Right ventricle myocardium superior (tissue), 1 donor: Measurements from ENCODE around the gene SPATA20. TPM values are rescaled to one million over a fixed set of nuclear protein-coding genes. Genes with fewer than 3 reads are reported as not detected.
A peak's percentile ranks its signal among the peaks of the same experiment; 100 is the strongest.

ENCODE experiments used
- ATAC-seq: fragments of 200-7000 bp; cut with Tn5 transposase; one replicate; pipeline ENCODE4 v1.9.1; 2020; ENCODE audit warnings: mild to moderate bottlenecking; ENCODE audit not compliant: poor library complexity
- DNase-seq: peaks from one replicate; pipeline ENCODE4 v3.0.0-alpha.2; 2020
- intact Hi-C: fragments of 100-400 bp; cut with DNase I; formaldehyde crosslinking; loops from one replicate; pipeline ENCODE4 v1.11.2; 2022
- total RNA-seq: library from RNA; stranded (reverse); fragmentation: NEBNext Ultra II Directional; extraction: Animal tissue kit (Norgen Biotek cat#: 25700); gene quantifications from one replicate; pipeline ENCODE4 v1.2.1, GENCODE V29; 2021
- donor health status: DM: no; HTN: yes; CAD: no; lungs with severe emphysema.

SPATA20 gene
- total RNA-seq, 1 donor from 2014 or later, result 58.2 TPM

DNA sequence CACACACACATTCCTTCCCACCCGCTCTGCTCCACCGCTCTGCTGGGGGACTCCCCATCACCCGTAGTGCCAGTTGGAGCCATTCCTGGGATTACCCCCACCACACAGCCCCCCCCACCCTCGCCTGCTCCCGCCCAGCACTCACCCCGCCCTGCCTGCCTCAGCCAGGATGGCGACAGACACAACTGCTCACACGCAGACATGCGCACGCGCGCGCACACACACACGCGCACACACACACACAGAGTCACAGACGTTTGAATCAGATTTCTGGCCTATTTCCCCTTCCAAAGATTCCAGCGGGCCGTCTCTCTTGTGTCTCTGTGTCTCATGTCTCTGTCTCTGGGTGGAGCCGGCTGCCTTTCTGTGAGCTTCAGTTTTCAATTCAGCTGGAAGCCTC, 17.9 kb downstream of the SPATA20 start:
- intact Hi-C loops, result no loop called here

DNA sequence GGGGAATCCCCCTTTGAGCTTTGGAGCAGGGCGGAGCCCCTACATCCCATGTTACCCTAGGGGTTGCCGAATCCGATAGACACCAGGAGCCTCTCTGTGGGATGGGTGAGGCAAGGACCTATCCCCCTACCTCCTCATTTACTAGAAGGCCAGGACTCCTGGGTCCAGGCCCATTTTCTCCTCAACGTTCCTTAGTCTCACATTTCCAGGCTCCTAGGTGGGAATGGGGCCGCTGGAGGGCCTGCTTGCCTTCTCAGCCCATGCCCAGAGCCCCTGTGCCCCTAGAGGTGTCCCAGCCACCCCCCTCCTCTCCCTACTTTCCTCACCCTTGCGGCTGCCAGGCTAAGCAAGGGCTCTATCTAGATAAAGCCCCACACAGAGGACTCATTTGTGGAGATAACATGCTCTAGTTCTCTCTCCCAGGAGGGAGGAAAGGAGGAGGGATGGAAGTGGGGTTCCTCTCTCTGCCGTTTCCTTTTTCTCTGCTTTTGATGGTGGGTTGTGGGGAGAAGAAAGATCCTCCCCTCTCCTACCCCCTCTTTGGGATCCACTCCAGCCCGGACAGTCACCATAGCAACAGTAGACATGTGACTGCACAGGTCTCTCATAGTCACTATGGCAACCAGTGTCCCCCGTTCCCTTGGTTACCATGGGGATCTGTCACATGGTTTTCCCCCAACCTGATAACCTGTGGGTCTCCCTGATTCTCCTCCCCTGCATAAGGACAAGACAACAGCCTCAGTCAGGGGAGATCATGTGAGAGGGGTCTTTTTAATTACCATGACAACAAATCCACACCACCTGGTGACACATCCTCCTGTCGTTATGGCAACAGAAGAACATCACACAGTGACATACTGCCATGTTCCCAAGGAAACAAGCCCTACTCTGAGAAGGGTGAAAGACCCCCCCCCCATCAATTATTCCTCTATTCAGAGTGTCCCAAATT, 18.7 kb downstream of the SPATA20 start:
- no peak for DNase-seq
- intact Hi-C loops, result no loop called here
- no peak for ATAC-seq

More for the DNA sequence above, 17.9 kb downstream of the SPATA20 start:
- DNase-seq (peak; percentile 85), ATAC-seq (peak; percentile 40)

DNA sequence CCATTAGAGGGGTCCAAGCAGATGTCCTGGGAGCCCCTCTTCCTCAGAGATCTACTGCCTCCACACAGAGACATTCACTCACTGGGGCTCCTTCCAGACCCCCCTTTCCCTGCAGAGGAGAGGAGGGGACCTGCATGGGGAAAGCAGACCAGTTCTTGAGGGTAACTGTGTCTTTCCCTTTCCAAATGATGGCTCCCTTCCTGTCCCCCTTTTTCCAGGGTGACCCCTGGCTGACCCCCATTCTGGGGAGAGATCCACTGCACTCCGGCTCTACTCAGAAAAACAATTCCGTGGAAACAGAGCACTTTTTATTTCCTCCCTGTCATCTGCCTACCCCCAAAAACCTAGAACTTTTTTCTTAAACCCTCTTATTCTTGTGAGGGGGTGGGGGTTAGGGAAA, 19.9 kb downstream of the SPATA20 start:
- intact Hi-C loops, result no loop called here
- no peak for ATAC-seq
- no peak for DNase-seq

DNA sequence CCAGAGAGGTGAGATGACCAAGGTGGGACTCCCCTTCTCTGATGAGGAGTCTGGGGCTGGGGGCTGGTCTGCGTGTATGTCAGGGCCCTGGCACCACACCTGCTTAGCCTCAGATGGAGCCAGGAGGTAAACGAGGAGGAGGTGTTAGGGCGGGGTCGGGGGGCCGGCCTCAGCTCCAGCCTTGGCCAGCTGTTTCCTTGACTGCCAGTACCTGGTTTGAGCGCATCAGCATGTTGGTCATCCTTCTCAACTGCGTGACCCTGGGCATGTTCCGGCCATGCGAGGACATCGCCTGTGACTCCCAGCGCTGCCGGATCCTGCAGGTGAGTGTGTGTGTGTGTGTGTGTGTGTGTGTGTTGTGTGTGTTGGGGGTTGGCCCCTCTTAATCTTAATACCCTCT, 21.7 kb downstream of the SPATA20 start:
- intact Hi-C loops, result no loop called here
- ATAC-seq (no peak), DNase-seq (no peak)

DNA sequence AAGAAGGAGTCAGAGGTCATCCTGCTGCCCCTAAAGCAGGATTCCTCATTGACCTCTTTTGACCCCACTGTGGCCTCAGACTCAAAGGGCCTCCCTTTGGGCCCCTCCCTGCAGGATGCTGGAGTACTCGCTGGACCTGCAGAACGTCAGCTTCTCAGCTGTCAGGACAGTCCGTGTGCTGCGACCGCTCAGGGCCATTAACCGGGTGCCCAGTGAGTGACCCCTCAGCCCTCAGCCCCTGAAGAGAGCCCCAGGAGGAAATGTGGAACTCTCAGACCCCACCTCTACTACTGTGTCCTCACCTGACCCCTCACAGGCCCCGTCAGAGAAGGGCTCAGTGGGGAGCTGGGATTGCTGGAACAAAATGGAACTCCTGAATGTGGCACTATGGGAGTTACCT, 22.6 kb downstream of the SPATA20 start:
- intact Hi-C loops, result no loop called here
- DNase-seq, result no peak

DNA sequence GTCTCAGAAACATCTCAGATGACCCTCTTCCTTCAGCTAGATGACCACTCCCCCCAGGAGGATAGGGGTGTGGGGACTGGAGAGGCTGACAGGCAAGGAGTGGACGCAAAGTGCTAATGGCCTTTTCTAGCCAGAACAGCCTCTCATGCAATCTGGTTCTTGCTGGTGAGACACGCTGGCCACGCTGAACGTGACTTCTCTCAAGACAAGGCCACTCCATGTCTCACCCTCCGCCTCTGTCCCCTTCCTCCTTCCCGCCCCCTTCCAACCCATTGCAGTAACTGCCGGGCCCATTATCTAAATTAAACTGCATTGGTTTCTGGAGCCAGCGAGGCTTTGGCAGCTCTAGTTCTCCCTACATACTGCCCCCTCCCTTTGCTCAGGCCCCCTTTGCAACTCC, 23.1 kb downstream of the SPATA20 start:
- intact Hi-C loops, result no loop called here
- DNase-seq, result no peak
- ATAC-seq, result no peak

More for the DNA sequence above, 22.6 kb downstream of the SPATA20 start:
- no peak for ATAC-seq

DNA sequence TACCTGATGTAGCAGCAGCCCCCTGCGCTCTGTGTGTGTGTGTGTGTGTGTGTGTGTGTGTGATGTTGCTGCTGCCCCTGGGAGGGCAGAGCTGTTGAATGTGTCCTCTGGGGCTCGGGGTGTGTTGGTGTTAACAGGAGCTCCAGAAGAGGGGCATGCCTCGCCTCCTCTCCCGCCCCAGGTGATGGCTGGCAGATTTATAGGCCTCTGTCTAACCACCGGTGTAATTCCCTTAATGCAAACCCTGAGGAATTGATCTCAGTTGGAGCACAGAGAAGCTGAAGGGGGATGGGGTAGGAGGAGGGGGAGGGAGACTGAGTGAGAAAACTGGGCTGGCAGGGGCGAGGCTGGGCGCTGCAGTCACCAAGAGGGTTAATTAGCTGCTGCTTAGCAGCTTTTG, 23.6 kb downstream of the SPATA20 start:
- DNase-seq, result no peak
- no peak for ATAC-seq

DNA sequence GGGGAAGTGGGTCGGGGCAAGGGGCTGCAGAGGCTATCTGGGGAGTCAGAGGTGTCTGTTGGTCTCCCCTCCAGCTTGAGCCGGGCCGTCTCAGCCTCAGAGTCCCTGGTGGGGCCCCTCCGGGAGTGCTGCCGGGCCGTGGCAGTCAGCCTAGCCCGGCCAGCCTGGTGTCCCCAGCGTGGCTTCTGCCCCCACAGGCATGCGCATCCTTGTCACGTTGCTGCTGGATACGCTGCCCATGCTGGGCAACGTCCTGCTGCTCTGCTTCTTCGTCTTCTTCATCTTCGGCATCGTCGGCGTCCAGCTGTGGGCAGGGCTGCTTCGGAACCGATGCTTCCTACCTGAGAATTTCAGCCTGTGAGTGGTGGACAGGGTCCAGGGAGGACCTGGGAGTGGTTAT, 24.7 kb downstream of the SPATA20 start:
- DNase-seq (no peak), ATAC-seq (no peak)

More for the DNA sequence above, 23.6 kb downstream of the SPATA20 start:
- intact Hi-C loops, result no loop called here

DNA sequence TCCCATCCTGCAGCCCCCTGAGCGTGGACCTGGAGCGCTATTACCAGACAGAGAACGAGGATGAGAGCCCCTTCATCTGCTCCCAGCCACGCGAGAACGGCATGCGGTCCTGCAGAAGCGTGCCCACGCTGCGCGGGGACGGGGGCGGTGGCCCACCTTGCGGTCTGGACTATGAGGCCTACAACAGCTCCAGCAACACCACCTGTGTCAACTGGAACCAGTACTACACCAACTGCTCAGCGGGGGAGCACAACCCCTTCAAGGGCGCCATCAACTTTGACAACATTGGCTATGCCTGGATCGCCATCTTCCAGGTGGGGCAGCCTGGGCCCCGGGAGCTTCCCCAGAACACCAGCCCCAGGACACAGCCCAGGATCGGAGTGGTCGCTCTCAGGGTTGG, 25.6 kb downstream of the SPATA20 start:
- DNase-seq (no peak), ATAC-seq (no peak)
- intact Hi-C loops, result no loop called here

More for the DNA sequence above, 24.7 kb downstream of the SPATA20 start:
- intact Hi-C loops, result no loop called here

DNA sequence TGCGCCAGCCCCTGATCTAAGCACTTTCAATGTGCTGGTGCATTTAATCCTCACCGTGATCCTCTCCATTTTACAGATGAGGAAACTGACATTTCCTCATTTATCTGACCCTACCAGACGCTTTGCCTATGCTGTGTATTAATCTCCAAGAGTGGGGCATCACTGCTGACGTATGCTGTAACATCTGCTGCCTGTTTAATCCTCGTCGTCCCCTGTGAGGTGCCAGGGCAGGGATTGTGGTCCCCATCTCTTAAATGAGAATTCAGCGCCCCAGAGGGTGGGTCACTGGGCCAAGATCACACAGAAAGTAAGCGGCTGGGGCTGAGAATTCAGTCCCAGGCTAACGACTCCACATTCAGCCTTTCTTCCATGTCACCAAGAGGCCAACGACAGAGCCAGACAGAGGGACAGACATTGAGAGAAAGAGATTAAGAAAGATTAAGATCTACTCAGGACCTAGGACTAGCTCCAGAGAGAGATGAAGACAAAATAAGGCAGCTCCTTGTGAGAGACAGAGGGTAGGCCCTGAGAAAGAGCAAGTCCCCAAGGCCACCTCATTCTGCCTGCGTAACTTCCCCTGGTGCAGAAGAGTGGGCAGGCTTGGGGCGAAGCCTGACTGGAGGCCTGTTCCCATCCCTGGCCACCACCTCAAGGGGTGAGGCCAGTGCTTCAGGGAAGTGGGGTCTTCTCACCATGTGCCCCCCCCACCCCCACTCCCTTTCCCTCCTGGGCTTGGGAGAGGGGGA, 27.1 kb downstream of the SPATA20 start:
- ATAC-seq (no peak), DNase-seq (no peak)
- intact Hi-C loops, result no loop called here

DNA sequence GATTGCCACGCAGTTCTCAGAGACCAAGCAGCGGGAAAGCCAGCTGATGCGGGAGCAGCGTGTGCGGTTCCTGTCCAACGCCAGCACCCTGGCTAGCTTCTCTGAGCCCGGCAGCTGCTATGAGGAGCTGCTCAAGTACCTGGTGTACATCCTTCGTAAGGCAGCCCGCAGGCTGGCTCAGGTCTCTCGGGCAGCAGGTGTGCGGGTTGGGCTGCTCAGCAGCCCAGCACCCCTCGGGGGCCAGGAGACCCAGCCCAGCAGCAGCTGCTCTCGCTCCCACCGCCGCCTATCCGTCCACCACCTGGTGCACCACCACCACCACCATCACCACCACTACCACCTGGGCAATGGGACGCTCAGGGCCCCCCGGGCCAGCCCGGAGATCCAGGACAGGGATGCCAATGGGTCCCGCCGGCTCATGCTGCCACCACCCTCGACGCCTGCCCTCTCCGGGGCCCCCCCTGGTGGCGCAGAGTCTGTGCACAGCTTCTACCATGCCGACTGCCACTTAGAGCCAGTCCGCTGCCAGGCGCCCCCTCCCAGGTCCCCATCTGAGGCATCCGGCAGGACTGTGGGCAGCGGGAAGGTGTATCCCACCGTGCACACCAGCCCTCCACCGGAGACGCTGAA, 28.7 kb downstream of the SPATA20 start:
- intact Hi-C loops, result no loop called here
- DNase-seq (no peak), ATAC-seq (no peak)

DNA sequence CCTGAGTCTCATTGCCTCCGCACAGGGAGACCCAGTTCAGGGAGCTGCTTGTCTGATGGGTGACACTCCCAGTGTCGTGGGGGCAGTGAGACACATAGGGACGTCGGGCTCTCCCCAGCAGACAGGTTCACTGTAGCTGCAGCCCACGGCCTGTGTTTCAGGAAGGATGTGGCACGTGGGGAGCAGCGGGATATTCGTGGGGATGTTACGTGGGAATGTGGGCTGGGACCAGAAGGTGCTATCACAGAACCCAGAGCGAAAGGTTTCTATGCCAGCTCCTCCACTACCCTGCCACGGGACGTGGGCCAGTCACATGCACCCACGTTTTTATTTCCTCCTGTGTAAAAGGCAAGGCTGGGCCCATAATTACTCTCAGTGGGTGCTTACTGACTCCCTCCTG, 29.9 kb downstream of the SPATA20 start:
- intact Hi-C loops, result no loop called here
- no peak for DNase-seq
- ATAC-seq, result no peak

DNA sequence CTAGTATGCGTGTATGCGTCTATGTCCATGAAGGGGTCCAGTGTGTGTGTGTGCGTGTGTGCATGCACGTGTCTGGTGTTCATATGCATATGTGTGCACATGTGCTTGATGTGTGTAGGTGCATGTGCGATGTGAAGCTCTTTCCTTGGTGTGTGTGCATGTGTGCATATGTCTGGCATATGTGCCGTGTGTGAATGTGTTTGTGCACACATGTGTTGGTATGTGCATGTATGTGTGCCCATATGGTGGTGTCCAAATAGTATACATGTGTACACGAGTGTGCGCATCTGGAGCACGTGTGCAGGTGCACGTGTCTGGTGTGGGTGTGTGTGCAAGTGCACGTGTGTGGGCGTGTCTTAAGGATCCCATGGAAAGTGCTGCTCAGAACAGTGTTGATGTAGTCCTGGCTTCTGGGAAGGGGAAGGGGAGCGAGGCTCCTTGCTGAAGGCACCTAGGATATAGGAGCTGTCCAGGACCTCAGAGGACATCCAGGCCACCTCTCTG, 30.5 kb downstream of the SPATA20 start:
- ATAC-seq, result no peak
- intact Hi-C loops, result no loop called here

DNA sequence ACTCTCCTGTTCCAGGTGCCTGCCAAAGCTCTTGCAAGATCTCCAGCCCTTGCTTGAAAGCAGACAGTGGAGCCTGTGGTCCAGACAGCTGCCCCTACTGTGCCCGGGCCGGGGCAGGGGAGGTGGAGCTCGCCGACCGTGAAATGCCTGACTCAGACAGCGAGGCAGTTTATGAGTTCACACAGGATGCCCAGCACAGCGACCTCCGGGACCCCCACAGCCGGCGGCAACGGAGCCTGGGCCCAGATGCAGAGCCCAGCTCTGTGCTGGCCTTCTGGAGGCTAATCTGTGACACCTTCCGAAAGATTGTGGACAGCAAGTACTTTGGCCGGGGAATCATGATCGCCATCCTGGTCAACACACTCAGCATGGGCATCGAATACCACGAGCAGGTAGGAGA, 31.2 kb downstream of the SPATA20 start:
- no peak for DNase-seq
- intact Hi-C loops, result no loop called here

More for the DNA sequence above, 30.5 kb downstream of the SPATA20 start:
- no peak for DNase-seq

DNA sequence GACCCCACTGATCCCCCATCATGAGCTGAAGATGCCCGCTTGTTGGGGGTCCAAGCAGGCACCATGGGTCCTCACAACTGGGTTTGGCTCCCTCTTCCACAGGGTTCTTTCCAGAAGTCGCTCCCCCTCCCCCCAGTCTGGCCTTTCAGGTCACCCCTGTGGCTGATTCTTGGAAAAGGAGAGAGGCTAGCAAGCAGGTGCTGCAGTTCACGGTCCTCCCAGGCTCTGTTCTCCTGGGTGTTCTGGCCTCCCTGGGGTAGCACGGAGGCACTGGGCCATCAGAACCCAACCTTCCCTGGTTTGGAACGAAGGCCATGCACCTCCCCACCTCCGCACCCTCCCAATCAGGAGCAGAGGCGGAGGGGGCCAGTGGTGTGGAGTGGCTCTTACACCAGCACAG, 32.4 kb downstream of the SPATA20 start:
- ATAC-seq, result no peak
- DNase-seq, result no peak
- intact Hi-C loops, result no loop called here

More for the DNA sequence above, 31.2 kb downstream of the SPATA20 start:
- no peak for ATAC-seq

DNA sequence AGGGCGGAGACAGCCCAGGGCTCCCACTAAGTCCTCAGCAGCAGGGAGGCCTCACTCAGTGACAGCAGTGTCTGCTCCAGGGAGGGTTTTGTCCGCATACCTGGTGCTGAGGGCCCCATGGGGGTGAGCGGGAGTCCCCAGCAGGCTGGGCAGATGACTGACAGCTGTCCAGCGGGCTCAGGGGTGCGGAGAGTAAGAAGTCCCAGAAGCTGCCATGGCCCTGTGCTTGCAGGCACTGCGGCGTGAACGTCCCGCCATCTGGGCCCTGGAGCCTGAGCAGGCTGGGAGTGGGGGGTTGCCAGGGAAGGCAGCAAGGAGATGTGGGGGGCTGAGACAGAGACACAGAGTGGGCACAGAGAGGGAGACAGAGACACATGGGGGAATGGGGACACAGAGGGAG, 33.7 kb downstream of the SPATA20 start:
- DNase-seq (no peak), ATAC-seq (no peak)
- intact Hi-C loops, result no loop called here

DNA sequence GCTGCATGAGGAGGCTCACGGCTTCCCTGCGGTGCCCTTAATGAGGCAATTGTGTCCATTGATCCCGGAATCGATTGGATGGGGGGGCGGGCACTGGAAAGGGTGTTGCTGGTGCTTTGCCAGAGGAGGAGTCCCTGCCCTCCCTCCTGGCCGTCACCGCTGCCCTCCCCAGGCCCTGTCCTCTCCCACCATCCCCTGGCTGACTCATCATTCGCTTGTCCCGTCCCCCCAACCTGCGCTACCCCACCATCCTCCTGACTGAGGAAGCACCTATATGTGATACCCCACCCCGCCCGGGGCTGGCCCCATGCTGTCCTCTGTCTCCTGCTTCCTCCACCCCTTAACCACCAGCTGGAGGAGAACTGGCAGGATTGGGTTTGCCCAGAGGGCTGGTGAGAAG, 34.3 kb downstream of the SPATA20 start:
- no peak for ATAC-seq
- intact Hi-C loops, result no loop called here

DNA sequence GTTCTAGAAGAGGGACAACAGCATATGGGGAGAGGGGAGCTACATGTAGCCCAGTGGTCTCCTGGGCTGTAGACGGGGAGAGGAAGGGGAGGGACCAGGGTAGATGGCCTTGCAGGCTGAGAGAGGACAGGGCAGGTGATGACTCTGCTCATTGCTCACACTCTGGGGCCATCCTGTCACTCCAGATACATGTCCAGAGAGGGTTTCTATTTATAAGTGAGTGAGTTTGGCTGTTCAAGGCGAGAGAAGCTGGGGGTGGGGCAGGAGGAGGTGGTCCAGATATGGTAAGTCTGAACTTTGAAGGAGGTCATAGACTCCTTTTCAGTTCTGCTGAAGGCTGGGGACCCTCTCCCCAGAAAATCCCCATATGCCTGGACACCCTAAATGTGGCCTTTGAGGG, 35.8 kb downstream of the SPATA20 start:
- no peak for DNase-seq
- peak; percentile 71 for ATAC-seq
- intact Hi-C loops, result no loop called here

More for the DNA sequence above, 34.3 kb downstream of the SPATA20 start:
- no peak for DNase-seq

DNA sequence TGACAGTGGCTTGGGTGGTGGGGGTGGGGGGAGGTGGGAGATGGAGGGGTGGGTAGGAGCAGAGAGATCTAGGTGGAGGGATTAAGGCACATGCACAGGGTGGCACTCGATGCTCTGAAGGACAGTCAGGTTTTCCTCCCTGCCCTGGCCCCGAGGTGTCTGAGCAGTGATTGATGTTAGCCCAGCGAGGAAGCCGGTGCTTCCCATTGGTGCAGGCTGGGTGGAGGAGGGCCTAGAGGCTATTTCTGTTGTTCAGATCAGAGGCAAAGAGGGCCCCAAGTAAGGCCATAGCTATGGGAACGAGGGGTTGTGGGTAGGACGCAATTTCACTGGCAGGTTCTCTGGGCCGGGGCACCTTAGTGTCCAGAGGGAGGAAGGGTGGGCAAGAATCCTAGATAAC, 36.7 kb downstream of the SPATA20 start:
- DNase-seq, result no peak
- peak; percentile 74 for ATAC-seq
- intact Hi-C loops, result no loop called here
